Measurements from ENCODE around the gene IL1RAPL1.

GRCh38 chrX:29869837-29870236 lies 1282.6 kb downstream of the IL1RAPL1 start:
- no peak for TF ChIP-seq CTCF (IDR thresholded peaks at IDR 0.05; ENCODE audit: low read depth, low read length)
- no peak for TF ChIP-seq POLR2A (IDR thresholded peaks at IDR 0.05; ENCODE audit: extremely low read depth, insufficient read length)
- TF ChIP-seq MAX (IDR thresholded peaks at IDR 0.05; ENCODE audit: low read depth, low read length), result no peak

Measured in NB4 (cell line).